Neural progenitor cell (in vitro differentiated cells): ENCODE measurements around the gene LARGE1. TPM values are rescaled to one million over a fixed set of nuclear protein-coding genes. Genes with fewer than 3 reads are reported as not detected.

ENCODE experiments used
- DNase-seq: peaks from one replicate; pipeline ENCODE4 v3.0.0-alpha.2; 2016; ENCODE audit warnings: low spot score
- H2AFZ ChIP-seq: fragments of 200-600 bp; sonication (generic); replicated peaks from 2 replicates; pipeline ENCODE4 v1.6.1; 2016; ENCODE audit warnings: antibody characterized with exemption
- H3F3A ChIP-seq: fragments of 200-600 bp; sonication (generic); 2 replicates; pipeline ENCODE4 v1.6.1; 2016; ENCODE audit warnings: antibody characterized with exemption, low read depth
- H3K27ac ChIP-seq: fragments of 200-600 bp; sonication (generic); 2 replicates; pipeline ENCODE4 v1.5.1; 2016; ENCODE audit warnings: mild to moderate bottlenecking
- H3K27me3 ChIP-seq: fragments of 200-600 bp; sonication (generic); 2 replicates; pipeline ENCODE4 v1.6.1; 2016; ENCODE audit warnings: mild to moderate bottlenecking, moderate library complexity
- H3K36me3 ChIP-seq: fragments of 200-600 bp; sonication (generic); 2 replicates; pipeline ENCODE4 v1.5.1; 2016
- H3K4me1 ChIP-seq: fragments of 200-600 bp; sonication (generic); 2 replicates; pipeline ENCODE4 v1.6.1; 2016; ENCODE audit warnings: mixed run types
- H3K4me2 ChIP-seq: fragments of 200-600 bp; sonication (generic); 2 replicates; pipeline ENCODE4 v1.6.1; 2016
- H3K4me3 ChIP-seq: fragments of 200-600 bp; sonication (generic); 2 replicates; pipeline ENCODE4 v1.5.1; 2016
- H3K79me2 ChIP-seq: fragments of 200-600 bp; sonication (generic); 2 replicates; pipeline ENCODE4 v1.6.1; 2016; ENCODE audit warnings: low read depth
- H3K9ac ChIP-seq: fragments of 200-600 bp; sonication (generic); 2 replicates; pipeline ENCODE4 v1.6.1; 2016
- H3K9me3 ChIP-seq: fragments of 200-600 bp; sonication (generic); 2 replicates; pipeline ENCODE4 v1.5.1; 2016; ENCODE audit warnings: low read depth
- H4K20me1 ChIP-seq: fragments of 200-600 bp; sonication (generic); 2 replicates; pipeline ENCODE4 v1.6.1; 2016; ENCODE audit warnings: low read depth
- H3K27ac Mint-ChIP-seq: 3 replicates; pipeline ENCODE4 v1.8.0; 2021; ENCODE audit warnings: mixed read lengths
- H3K27me3 Mint-ChIP-seq: 2 replicates; pipeline ENCODE4 v1.8.0; 2022; ENCODE audit warnings: low read depth, mild to moderate bottlenecking, inconsistent platforms, moderate library complexity, mixed read lengths; ENCODE audit not compliant: insufficient read depth
- H3K36me3 Mint-ChIP-seq: 3 replicates; pipeline ENCODE4 v1.8.0; 2021; ENCODE audit warnings: mixed read lengths
- H3K4me1 Mint-ChIP-seq: 3 replicates; pipeline ENCODE4 v1.8.0; 2021; ENCODE audit warnings: mixed read lengths
- H3K4me3 Mint-ChIP-seq: 3 replicates; pipeline ENCODE4 v1.8.0; 2021; ENCODE audit warnings: mild to moderate bottlenecking, moderate library complexity, mixed read lengths
- H3K9me3 Mint-ChIP-seq: 3 replicates; pipeline ENCODE4 v1.8.0; 2020; ENCODE audit warnings: mixed read lengths
- CTCF ChIP-seq: fragments of 200-600 bp; sonication (generic); IDR thresholded peaks from 2 replicates; pipeline ENCODE4 v1.5.1; 2017; ENCODE audit warnings: antibody characterized with exemption, mild to moderate bottlenecking
- EZH2 ChIP-seq: fragments of 200-600 bp; sonication (generic); IDR thresholded peaks from 2 replicates; pipeline ENCODE4 v1.6.1; 2017; ENCODE audit warnings: antibody characterized with exemption, mild to moderate bottlenecking, moderate library complexity
- EZH2phosphoT487 ChIP-seq: fragments of 200-600 bp; sonication (generic); IDR thresholded peaks from 2 replicates; pipeline ENCODE4 v1.6.1; 2017; ENCODE audit warnings: antibody characterized with exemption
- total RNA-seq: library from RNA; depleted of rRNA; stranded (reverse); fragments of >200 nt; gene quantifications from 2 replicates; pipeline ENCODE4 v1.2.3, GENCODE V29; 2015; ENCODE audit warnings: low replicate concordance

Gene LARGE1
- total RNA-seq, 1 donor from 2014 or later, result 24.9 TPM

GRCh38 chr22:33923033-33923432 is 2.8 kb upstream of the LARGE1 start:
- no peaks in the 10 kb centered on the region for H3K36me3 Mint-ChIP-seq
- TF ChIP-seq EZH2 (no peak), CTCF (no peak), EZH2phosphoT487 (peak; percentile 40)
- peaks cover 22% of the 10 kb centered on the region for H3K79me2 ChIP-seq
- H3K9me3 Mint-ChIP-seq, result peaks cover 2% of the 10 kb centered on the region
- peaks cover 42% of the 10 kb centered on the region for H3F3A ChIP-seq
- no peak for DNase-seq
- H3K27ac ChIP-seq, result no peak overlapping the region
- H4K20me1 ChIP-seq, result peaks cover 21% of the 10 kb centered on the region
- no peaks in the 10 kb centered on the region for H3K36me3 ChIP-seq
- H3K4me1 ChIP-seq, result peaks cover 30% of the 10 kb centered on the region
- H3K4me3 ChIP-seq, result peak overlapping the region; percentile 79
- peaks cover 2% of the 10 kb centered on the region for H3K27me3 Mint-ChIP-seq
- H3K4me3 Mint-ChIP-seq, result peak overlapping the region; percentile 88
- H3K4me1 Mint-ChIP-seq, result peaks cover 22% of the 10 kb centered on the region
- peak overlapping the region; percentile 97 for H3K4me2 ChIP-seq
- H3K9me3 ChIP-seq, result no peaks in the 10 kb centered on the region
- H3K27me3 ChIP-seq, result peaks cover 13% of the 10 kb centered on the region
- H3K9ac ChIP-seq, result no peak overlapping the region
- H2AFZ ChIP-seq, result no peak overlapping the region
- no peak overlapping the region for H3K27ac Mint-ChIP-seq

DNA sequence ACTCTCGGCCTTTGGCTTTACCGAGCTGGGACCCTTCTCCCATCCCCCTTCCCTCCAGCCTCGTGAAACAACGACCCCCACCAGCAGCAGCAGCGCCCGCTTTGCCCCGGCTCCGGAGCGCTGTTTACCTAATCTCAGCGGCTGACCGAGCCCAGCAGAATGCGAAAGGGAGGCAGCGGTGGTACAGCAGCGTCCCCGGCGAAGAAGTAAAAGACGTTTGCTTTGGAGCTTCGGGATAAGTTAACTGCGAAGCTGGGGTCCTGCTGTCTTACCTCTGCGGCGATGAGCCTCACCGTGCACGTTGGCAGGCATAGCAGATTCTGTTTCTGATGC is 2.0 kb upstream of the LARGE1 start:
- peak; percentile 90 for DNase-seq
- Histone ChIP-seq H3K36me3 (no peaks in the 10 kb centered on the region), H3K79me2 (peaks cover 29% of the 10 kb centered on the region), H3K4me3 (peak overlapping the region; percentile 79), H3K4me1 (peaks cover 36% of the 10 kb centered on the region), H3K27ac (no peak overlapping the region), H2AFZ (peak overlapping the region; percentile 62), H4K20me1 (peaks cover 27% of the 10 kb centered on the region), H3K27me3 (peaks cover 13% of the 10 kb centered on the region), H3K9me3 (no peaks in the 10 kb centered on the region), H3F3A (peaks cover 42% of the 10 kb centered on the region), H3K4me2 (peak overlapping the region; percentile 97), H3K9ac (no peak overlapping the region)
- Mint-ChIP-seq H3K4me3 (peak overlapping the region; percentile 88), H3K9me3 (no peaks in the 10 kb centered on the region), H3K4me1 (peaks cover 29% of the 10 kb centered on the region), H3K36me3 (no peaks in the 10 kb centered on the region), H3K27ac (peak overlapping the region; percentile 57), H3K27me3 (peaks cover 2% of the 10 kb centered on the region)
- TF ChIP-seq EZH2phosphoT487, result no peak
- no peak for TF ChIP-seq CTCF
- TF ChIP-seq EZH2, result no peak

DNA sequence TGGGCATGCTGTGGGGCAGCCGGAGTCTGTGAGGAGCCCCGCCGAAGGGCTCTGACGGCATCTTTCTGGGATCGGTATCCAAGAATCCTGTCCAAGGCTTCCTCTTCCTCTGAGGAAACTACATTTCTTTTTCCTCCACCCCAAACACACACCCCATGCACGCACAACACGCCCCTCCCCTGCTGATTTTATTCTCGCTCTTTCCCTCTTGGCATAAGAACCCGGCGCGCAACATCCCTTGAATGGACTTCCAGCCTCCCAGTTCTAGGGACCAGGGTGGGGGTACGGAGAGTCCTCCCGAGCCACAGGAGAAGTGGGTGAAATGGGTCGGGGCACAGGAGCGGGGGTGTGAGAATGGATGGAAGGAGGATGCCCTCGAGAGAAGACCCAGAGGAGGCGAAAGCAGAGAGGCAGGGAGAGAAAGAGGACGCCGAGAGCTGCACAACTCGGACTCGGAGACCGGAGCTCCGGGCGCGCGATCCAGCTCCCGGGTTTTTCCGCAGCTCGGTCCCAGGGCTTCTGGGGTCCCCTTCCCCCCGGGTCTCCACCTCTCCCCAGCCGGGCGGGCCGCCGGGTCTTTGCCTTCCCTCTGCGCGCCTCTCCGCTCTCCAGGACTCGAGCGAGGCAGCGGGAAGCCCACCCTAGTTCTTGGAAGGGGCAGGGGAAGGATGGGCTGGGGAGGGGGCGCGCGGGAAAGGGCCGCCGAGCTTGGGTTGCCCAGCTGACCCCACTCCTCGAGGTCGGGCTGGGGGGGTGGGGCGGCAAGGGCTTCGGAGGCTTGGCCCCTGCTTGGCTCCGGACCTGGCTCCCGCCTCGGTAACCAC is 1.5 kb upstream of the LARGE1 start:
- H3K4me2 ChIP-seq, result peak overlapping the region; percentile 97
- peak overlapping the region; percentile 79 for H3K4me3 ChIP-seq
- peaks cover 41% of the 10 kb centered on the region for H3K4me1 ChIP-seq
- Mint-ChIP-seq H3K36me3 (peaks cover under 1% of the 10 kb centered on the region), H3K27ac (peak overlapping the region; percentile 96), H3K27me3 (peaks cover 2% of the 10 kb centered on the region), H3K4me1 (peaks cover 33% of the 10 kb centered on the region), H3K4me3 (peak overlapping the region; percentile 88), H3K9me3 (no peaks in the 10 kb centered on the region)
- H3K27ac ChIP-seq, result no peak overlapping the region
- peaks cover 42% of the 10 kb centered on the region for H3F3A ChIP-seq
- TF ChIP-seq EZH2phosphoT487, result peak; percentile 25
- TF ChIP-seq EZH2, result no peak
- H2AFZ ChIP-seq, result peak overlapping the region; percentile 99
- peaks cover 13% of the 10 kb centered on the region for H3K27me3 ChIP-seq
- H3K9me3 ChIP-seq, result no peaks in the 10 kb centered on the region
- peaks cover 35% of the 10 kb centered on the region for H3K79me2 ChIP-seq
- peaks cover 32% of the 10 kb centered on the region for H4K20me1 ChIP-seq
- peak; percentile 94 for DNase-seq
- H3K36me3 ChIP-seq, result no peaks in the 10 kb centered on the region
- H3K9ac ChIP-seq, result peak overlapping the region; percentile 7
